Suprapubic skin (tissue), 4 donors: Measurements from ENCODE around the gene S100B. TPM values are rescaled to one million over a fixed set of nuclear protein-coding genes. Genes with fewer than 3 reads are reported as not detected.
A peak's percentile ranks its signal among the peaks of the same experiment; 100 is the strongest.

Experiments
- DNase-seq, 2 donors: peaks; one replicate each; pipeline ENCODE4 v3.0.0-alpha.2; 2019; ENCODE audit warnings: low spot score in 2 of 2
- H3K27ac ChIP-seq: fragments of 200-600 bp; sonication (generic); one replicate; pipeline ENCODE4 v1.5.1; 2019
- H3K27me3 ChIP-seq: fragments of 200-600 bp; sonication (generic); one replicate; pipeline ENCODE4 v1.5.1; 2019
- H3K36me3 ChIP-seq: fragments of 200-600 bp; sonication (generic); one replicate; pipeline ENCODE4 v1.5.1; 2019
- H3K4me1 ChIP-seq: fragments of 200-600 bp; sonication (generic); one replicate; pipeline ENCODE4 v1.5.1; 2019
- H3K4me3 ChIP-seq: fragments of 200-600 bp; sonication (generic); one replicate; pipeline ENCODE4 v1.5.1; 2019; ENCODE audit warnings: mild to moderate bottlenecking
- H3K9me3 ChIP-seq: fragments of 200-600 bp; sonication (generic); one replicate; pipeline ENCODE4 v1.5.1; 2019
- CTCF ChIP-seq, 2 donors: fragments of 200-600 bp in 1 of 2; fragments of 450-650 bp in 1 of 2; sonication (generic) in 1 of 2; IDR thresholded peaks; one replicate each; pipeline ENCODE4 v1.5.1; 2016 to 2019; ENCODE audit warnings: antibody characterized with exemption in 2 of 2, mild to moderate bottlenecking in 1 of 2, moderate library complexity in 1 of 2
- EP300 ChIP-seq: sonication (generic); formaldehyde crosslinking; IDR thresholded peaks from one replicate; pipeline ENCODE4 v1.6.1; 2017; ENCODE audit warnings: antibody characterized with exemption
- POLR2A ChIP-seq, 2 donors: fragments of 450-650 bp; IDR thresholded peaks; one replicate each; pipeline ENCODE4 v1.6.1; 2017; ENCODE audit warnings: antibody characterized with exemption in 2 of 2, mild to moderate bottlenecking in 2 of 2, moderate library complexity in 2 of 2
- POLR2AphosphoS5 ChIP-seq, 3 donors: sonication (generic); formaldehyde crosslinking; IDR thresholded peaks; one replicate each; pipeline ENCODE4 v1.6.1; 2017; ENCODE audit warnings: antibody characterized with exemption in 3 of 3
- WGBS: methylation state at CpG from one replicate; pipeline ENCODE4 v1.1.5; 2018; 5-methylcytosine and 5-hydroxymethylcytosine counted together
- total RNA-seq, 4 donors: library from RNA; depleted of rRNA; stranded (reverse); fragments of >200 nt; gene quantifications; one replicate each; pipeline ENCODE4 v1.1.0, GENCODE V29; 2016

Gene S100B
- total RNA-seq, 4 donors from 2014 or later = 11.4 to 16.5 (median 14.2) TPM

- no peak overlapping the region for H3K27ac ChIP-seq
- no peaks in the 10 kb centered on the region for H3K4me1 ChIP-seq
- H3K4me3 ChIP-seq = no peak overlapping the region
- no peaks in the 10 kb centered on the region for H3K27me3 ChIP-seq
- TF ChIP-seq POLR2AphosphoS5 (IDR thresholded peaks at IDR 0.05) (no peak), CTCF (IDR thresholded peaks at IDR 0.05) (no peak), EP300 (no peak), POLR2A (IDR thresholded peaks at IDR 0.05) (no peak)
- WGBS = 89% methylated on average over 16 of the region's 16 CpGs
- no peaks in the 10 kb centered on the region for H3K9me3 ChIP-seq
- DNase-seq = no peak
- H3K36me3 ChIP-seq = peaks cover 82% of the 10 kb centered on the region
These were observed 49.2 kb downstream of the S100B start for GRCh38 chr21:46555678-46556077.

GRCh38 chr21:46555225-46555617, 49.7 kb downstream of the S100B start:
- H3K27ac ChIP-seq = no peak overlapping the region
- WGBS = 100% methylated on average over 3 of the region's 9 CpGs
- H3K4me3 ChIP-seq = no peak overlapping the region
- H3K27me3 ChIP-seq = no peaks in the 10 kb centered on the region
- no peaks in the 10 kb centered on the region for H3K4me1 ChIP-seq
- H3K9me3 ChIP-seq = no peaks in the 10 kb centered on the region
- DNase-seq = no peak
- H3K36me3 ChIP-seq = peaks cover 82% of the 10 kb centered on the region
- TF ChIP-seq POLR2A (IDR thresholded peaks at IDR 0.05) = no peak
- TF ChIP-seq POLR2AphosphoS5 (IDR thresholded peaks at IDR 0.05) = no peak
- TF ChIP-seq CTCF (IDR thresholded peaks at IDR 0.05) = no peak
- no peak for TF ChIP-seq EP300

- peaks cover 87% of the 10 kb centered on the region for H3K36me3 ChIP-seq
- no peak overlapping the region for H3K4me3 ChIP-seq
- DNase-seq = peak in 1 of 2 donors; percentile 69
- TF ChIP-seq POLR2AphosphoS5 (IDR thresholded peaks at IDR 0.05) (no peak), CTCF (IDR thresholded peaks at IDR 0.05) (no peak), EP300 (no peak), POLR2A (IDR thresholded peaks at IDR 0.05) (no peak)
- no peaks in the 10 kb centered on the region for H3K9me3 ChIP-seq
- no peak overlapping the region for H3K27ac ChIP-seq
- H3K4me1 ChIP-seq = no peaks in the 10 kb centered on the region
- no peaks in the 10 kb centered on the region for H3K27me3 ChIP-seq
- WGBS = 95% methylated on average over 18 of the region's 30 CpGs
These were observed 50.3 kb downstream of the S100B start for GRCh38 chr21:46554431-46555224.

GRCh38 chr21:46553993-46554392, 50.9 kb downstream of the S100B start:
- no peaks in the 10 kb centered on the region for H3K27me3 ChIP-seq
- peaks cover 85% of the 10 kb centered on the region for H3K36me3 ChIP-seq
- 95% methylated on average over 10 of the region's 13 CpGs for WGBS
- no peak overlapping the region for H3K4me3 ChIP-seq
- no peaks in the 10 kb centered on the region for H3K9me3 ChIP-seq
- DNase-seq = no peak
- no peak overlapping the region for H3K27ac ChIP-seq
- TF ChIP-seq CTCF (IDR thresholded peaks at IDR 0.05) (no peak), POLR2A (IDR thresholded peaks at IDR 0.05) (no peak), EP300 (no peak), POLR2AphosphoS5 (IDR thresholded peaks at IDR 0.05) (no peak)
- H3K4me1 ChIP-seq = no peaks in the 10 kb centered on the region

GRCh38 chr21:46552865-46553379, 52.0 kb downstream of the S100B start:
- 90% methylated on average over 5 of the region's 5 CpGs for WGBS
- peaks cover 89% of the 10 kb centered on the region for H3K36me3 ChIP-seq
- H3K4me3 ChIP-seq = no peak overlapping the region
- H3K9me3 ChIP-seq = no peaks in the 10 kb centered on the region
- H3K27ac ChIP-seq = no peak overlapping the region
- H3K27me3 ChIP-seq = no peaks in the 10 kb centered on the region
- no peaks in the 10 kb centered on the region for H3K4me1 ChIP-seq
- TF ChIP-seq EP300 (no peak), CTCF (IDR thresholded peaks at IDR 0.05) (no peak), POLR2A (IDR thresholded peaks at IDR 0.05) (no peak), POLR2AphosphoS5 (IDR thresholded peaks at IDR 0.05) (no peak)
- no peak for DNase-seq
